ENCODE results near the gene SIX4. TPM values are rescaled to one million over a fixed set of nuclear protein-coding genes. Genes with fewer than 3 reads are reported as not detected.
A peak's percentile ranks its signal among the peaks of the same experiment; 100 is the strongest.

Gene SIX4
- total RNA-seq, 1 experiment from 2014 or later: 46.7 TPM

- H3K36me3 ChIP-seq: peaks cover 1% of the 10 kb centered on the region; the same call in 1 of the 2 replicates
- no peak overlapping the region for H3K4me3 ChIP-seq
- H3K4me1 ChIP-seq: no peaks in the 10 kb centered on the region
- H3K27me3 ChIP-seq: no peaks in the 10 kb centered on the region
- no peak for DNase-seq
- H3K9me3 ChIP-seq (replicated peaks): no peaks in the 10 kb centered on the region
- H3K27ac ChIP-seq: no peak overlapping the region
Measured at GRCh38 chr14:60705100-60705499, 19.1 kb downstream of the SIX4 start.

- Histone ChIP-seq H3K27ac (no peak overlapping the region), H3K4me3 (no peak overlapping the region), H3K9me3 (replicated peaks) (0 out of 2 replicates have a peak, but pooled peaks cover 4% of the 10 kb centered on the region), H3K36me3 (no peaks in the 10 kb centered on the region), H3K4me1 (no peaks in the 10 kb centered on the region), H3K27me3 (no peaks in the 10 kb centered on the region)
- no peak for DNase-seq
Measured at GRCh38 chr14:60700598-60700997, 23.6 kb downstream of the SIX4 start.

- no peaks in the 10 kb centered on the region for H3K27me3 ChIP-seq
- H3K36me3 ChIP-seq: no peaks in the 10 kb centered on the region
- no peaks in the 10 kb centered on the region for H3K4me1 ChIP-seq
- H3K9me3 ChIP-seq (replicated peaks): peaks cover 4% of the 10 kb centered on the region; the same call in 1 of the 2 replicates
- no peak overlapping the region for H3K4me3 ChIP-seq
- no peak overlapping the region for H3K27ac ChIP-seq
- DNase-seq: no peak
Measured at GRCh38 chr14:60695327-60695726, 28.8 kb downstream of the SIX4 start.

- Histone ChIP-seq H3K36me3 (no peaks in the 10 kb centered on the region), H3K4me3 (no peak overlapping the region), H3K27ac (no peak overlapping the region), H3K27me3 (no peaks in the 10 kb centered on the region), H3K4me1 (no peaks in the 10 kb centered on the region), H3K9me3 (replicated peaks) (no peaks in the 10 kb centered on the region; the same call in 1 of the 2 replicates)
- no peak for DNase-seq
Measured at GRCh38 chr14:60691383-60692113, 32.6 kb downstream of the SIX4 start.

GRCh38 chr14:60686865-60687264, 37.3 kb downstream of the SIX4 start:
- Histone ChIP-seq H3K27me3 (no peaks in the 10 kb centered on the region), H3K9me3 (replicated peaks) (no peaks in the 10 kb centered on the region), H3K4me1 (no peaks in the 10 kb centered on the region), H3K4me3 (no peak overlapping the region), H3K36me3 (no peaks in the 10 kb centered on the region), H3K27ac (no peak overlapping the region)
- DNase-seq: no peak

GRCh38 chr14:60684203-60684602, 39.9 kb downstream of the SIX4 start:
- Histone ChIP-seq H3K9me3 (replicated peaks) (0 out of 2 replicates have a peak, but pooled peaks cover 4% of the 10 kb centered on the region), H3K4me3 (no peak overlapping the region), H3K27me3 (no peaks in the 10 kb centered on the region), H3K36me3 (no peaks in the 10 kb centered on the region), H3K4me1 (no peaks in the 10 kb centered on the region), H3K27ac (no peak overlapping the region)
- DNase-seq: peak; percentile 34 to 64

GRCh38 chr14:60681271-60681670, 42.9 kb downstream of the SIX4 start:
- Histone ChIP-seq H3K4me1 (no peaks in the 10 kb centered on the region), H3K27ac (no peak overlapping the region), H3K36me3 (no peaks in the 10 kb centered on the region), H3K9me3 (replicated peaks) (0 out of 2 replicates have a peak, but pooled peaks cover 4% of the 10 kb centered on the region), H3K27me3 (no peaks in the 10 kb centered on the region), H3K4me3 (no peak overlapping the region)
- DNase-seq: no peak

GRCh38 chr14:60680511-60680910, 43.6 kb downstream of the SIX4 start:
- Histone ChIP-seq H3K4me3 (no peak overlapping the region), H3K27me3 (no peaks in the 10 kb centered on the region), H3K9me3 (replicated peaks) (0 out of 2 replicates have a peak, but pooled peaks cover 4% of the 10 kb centered on the region), H3K4me1 (no peaks in the 10 kb centered on the region), H3K27ac (no peak overlapping the region), H3K36me3 (no peaks in the 10 kb centered on the region)
- DNase-seq: no peak

- Histone ChIP-seq H3K27ac (no peak overlapping the region), H3K4me1 (no peaks in the 10 kb centered on the region), H3K36me3 (no peaks in the 10 kb centered on the region), H3K27me3 (no peaks in the 10 kb centered on the region), H3K9me3 (replicated peaks) (0 out of 2 replicates have a peak, but pooled peaks cover 4% of the 10 kb centered on the region), H3K4me3 (no peak overlapping the region)
- DNase-seq: no peak
Measured at GRCh38 chr14:60679566-60680258, 44.4 kb downstream of the SIX4 start.

GRCh38 chr14:60677701-60678100, 46.5 kb downstream of the SIX4 start:
- 0 out of 2 replicates have a peak, but pooled peaks cover 4% of the 10 kb centered on the region for H3K9me3 ChIP-seq (replicated peaks)
- no peaks in the 10 kb centered on the region for H3K36me3 ChIP-seq
- H3K27ac ChIP-seq: no peak overlapping the region
- no peaks in the 10 kb centered on the region for H3K4me1 ChIP-seq
- H3K27me3 ChIP-seq: no peaks in the 10 kb centered on the region
- no peak overlapping the region for H3K4me3 ChIP-seq
- DNase-seq: no peak

GRCh38 chr14:60670989-60671388, 53.2 kb downstream of the SIX4 start:
- Histone ChIP-seq H3K36me3 (no peaks in the 10 kb centered on the region), H3K4me1 (peaks cover under 1% of the 10 kb centered on the region; the same call in 1 of the 2 replicates), H3K27ac (no peak overlapping the region), H3K4me3 (no peak overlapping the region), H3K27me3 (no peaks in the 10 kb centered on the region), H3K9me3 (replicated peaks) (no peaks in the 10 kb centered on the region)
- DNase-seq: no peak

- Histone ChIP-seq H3K9me3 (replicated peaks) (no peaks in the 10 kb centered on the region), H3K4me3 (no peak overlapping the region), H3K27ac (no peak overlapping the region), H3K27me3 (no peaks in the 10 kb centered on the region), H3K4me1 (peaks cover 7% of the 10 kb centered on the region), H3K36me3 (no peaks in the 10 kb centered on the region)
- no peak for DNase-seq
Measured at GRCh38 chr14:60668431-60669112, 55.6 kb downstream of the SIX4 start.

- Histone ChIP-seq H3K4me1 (peaks cover 7% of the 10 kb centered on the region), H3K27me3 (no peaks in the 10 kb centered on the region), H3K36me3 (no peaks in the 10 kb centered on the region), H3K4me3 (peak overlapping the region; percentile 27), H3K9me3 (replicated peaks) (no peaks in the 10 kb centered on the region), H3K27ac (peak overlapping the region; percentile 56)
- peak; percentile 64 to 85 for DNase-seq
Measured at GRCh38 chr14:60665177-60665550, 59.0 kb downstream of the SIX4 start.

- Histone ChIP-seq H3K9me3 (replicated peaks) (no peaks in the 10 kb centered on the region), H3K27ac (no peak overlapping the region), H3K36me3 (no peaks in the 10 kb centered on the region), H3K27me3 (no peaks in the 10 kb centered on the region), H3K4me1 (peaks cover 20% of the 10 kb centered on the region), H3K4me3 (no peak overlapping the region)
- no peak for DNase-seq
Measured at GRCh38 chr14:60662982-60663381, 61.2 kb downstream of the SIX4 start.

- H3K36me3 ChIP-seq: no peaks in the 10 kb centered on the region
- no peak overlapping the region for H3K4me3 ChIP-seq
- H3K4me1 ChIP-seq: peaks cover 20% of the 10 kb centered on the region
Measured at GRCh38 chr14:60661721-60662120, 62.4 kb downstream of the SIX4 start.

More at GRCh38 chr14:60661721-60662120, 62.4 kb downstream of the SIX4 start:
- no peaks in the 10 kb centered on the region for H3K27me3 ChIP-seq
- no peaks in the 10 kb centered on the region for H3K9me3 ChIP-seq (replicated peaks)
- DNase-seq: no peak
- H3K27ac ChIP-seq: no peak overlapping the region
